Measurements from ENCODE around the gene EHBP1. TPM values are rescaled to one million over a fixed set of nuclear protein-coding genes. Genes with fewer than 3 reads are reported as not detected.

Gene EHBP1
- total RNA-seq, 4 donors from 2014 or later = 11.1 to 19.0 (median 15.4) TPM

- ATAC-seq (no peak), DNase-seq (no peak)
- H3K9me3 ChIP-seq = no peaks in the 10 kb centered on the region
- H3K4me1 ChIP-seq = no peaks in the 10 kb centered on the region
- peaks cover 0 to 19% of the 10 kb centered on the region in 2 donors for H3K36me3 ChIP-seq
- H3K4me3 ChIP-seq = no peak overlapping the region
- no peak for TF ChIP-seq CTCF (IDR thresholded peaks at IDR 0.05 in 4 of 5, conservative IDR thresholded peaks at IDR 0.05 in 1 of 5)
- TF ChIP-seq POLR2A (IDR thresholded peaks at IDR 0.05) = no peak
- no peaks in the 10 kb centered on the region for H3K27me3 ChIP-seq
- in situ Hi-C loops (cut with MboI; ENCODE audit: low sequenced_read_pairs in 4 of 4) = no loop called here
- H3K27ac ChIP-seq = no peak overlapping the region
- intact Hi-C loops (cut with DNase I; ENCODE audit: low total_unique reads) = no loop called here
Measured at GRCh38 chr2:62994206-62994605, 288.7 kb downstream of the EHBP1 start.

- TF ChIP-seq POLR2A (IDR thresholded peaks at IDR 0.05) = no peak
- no peak for TF ChIP-seq CTCF (IDR thresholded peaks at IDR 0.05 in 4 of 5, conservative IDR thresholded peaks at IDR 0.05 in 1 of 5)
- intact Hi-C loops (cut with DNase I; ENCODE audit: low total_unique reads) = no loop called here
- Histone ChIP-seq H3K4me1 (no peaks in the 10 kb centered on the region), H3K9me3 (no peaks in the 10 kb centered on the region), H3K27ac (no peak overlapping the region), H3K36me3 (peaks cover 0 to 14% of the 10 kb centered on the region in 2 donors), H3K27me3 (no peaks in the 10 kb centered on the region), H3K4me3 (no peak overlapping the region)
- ATAC-seq = no peak
- in situ Hi-C loops (cut with MboI; ENCODE audit: low sequenced_read_pairs in 4 of 4) = no loop called here
- no peak for DNase-seq
Measured at GRCh38 chr2:62996534-62997186, 291.1 kb downstream of the EHBP1 start.

GRCh38 chr2:62998949-62999348 is 293.4 kb downstream of the EHBP1 start:
- Histone ChIP-seq H3K4me1 (no peaks in the 10 kb centered on the region), H3K36me3 (peaks cover 0 to 11% of the 10 kb centered on the region in 2 donors), H3K27ac (no peak overlapping the region), H3K27me3 (no peaks in the 10 kb centered on the region), H3K4me3 (no peak overlapping the region), H3K9me3 (no peaks in the 10 kb centered on the region)
- ATAC-seq (no peak), DNase-seq (no peak)
- in situ Hi-C loops (cut with MboI; ENCODE audit: low sequenced_read_pairs in 4 of 4) = no loop called here
- intact Hi-C loops (cut with DNase I; ENCODE audit: low total_unique reads) = no loop called here
- TF ChIP-seq POLR2A (IDR thresholded peaks at IDR 0.05) (no peak), CTCF (IDR thresholded peaks at IDR 0.05 in 4 of 5, conservative IDR thresholded peaks at IDR 0.05 in 1 of 5) (no peak)

GRCh38 chr2:62999905-63000304 is 294.4 kb downstream of the EHBP1 start:
- no peak for DNase-seq
- Histone ChIP-seq H3K4me3 (no peak overlapping the region), H3K27me3 (no peaks in the 10 kb centered on the region), H3K36me3 (peaks cover 0 to 8% of the 10 kb centered on the region in 2 donors), H3K4me1 (no peaks in the 10 kb centered on the region), H3K9me3 (no peaks in the 10 kb centered on the region), H3K27ac (no peak overlapping the region)
- TF ChIP-seq CTCF (IDR thresholded peaks at IDR 0.05 in 4 of 5, conservative IDR thresholded peaks at IDR 0.05 in 1 of 5) (no peak), POLR2A (IDR thresholded peaks at IDR 0.05) (no peak)
- in situ Hi-C loops (cut with MboI; ENCODE audit: low sequenced_read_pairs in 4 of 4) (no loop called here), intact Hi-C loops (cut with DNase I; ENCODE audit: low total_unique reads) (no loop called here)
- no peak for ATAC-seq

- no peak for TF ChIP-seq POLR2A (IDR thresholded peaks at IDR 0.05)
- TF ChIP-seq CTCF (IDR thresholded peaks at IDR 0.05 in 4 of 5, conservative IDR thresholded peaks at IDR 0.05 in 1 of 5) = no peak
- H3K36me3 ChIP-seq = peaks cover 0 to 8% of the 10 kb centered on the region in 2 donors
- DNase-seq (no peak), ATAC-seq (no peak)
- intact Hi-C loops (cut with DNase I; ENCODE audit: low total_unique reads) (no loop called here), in situ Hi-C loops (cut with MboI; ENCODE audit: low sequenced_read_pairs in 4 of 4) (no loop called here)
- no peaks in the 10 kb centered on the region for H3K27me3 ChIP-seq
- no peaks in the 10 kb centered on the region for H3K9me3 ChIP-seq
- H3K4me1 ChIP-seq = no peaks in the 10 kb centered on the region
- H3K27ac ChIP-seq = no peak overlapping the region
- H3K4me3 ChIP-seq = no peak overlapping the region
Measured at GRCh38 chr2:63000801-63001200, 295.3 kb downstream of the EHBP1 start.

Data from gastrocnemius medialis (tissue), 4 donors.